ENCODE measurements around the gene PAX3.

The PAX3 gene

DNA sequence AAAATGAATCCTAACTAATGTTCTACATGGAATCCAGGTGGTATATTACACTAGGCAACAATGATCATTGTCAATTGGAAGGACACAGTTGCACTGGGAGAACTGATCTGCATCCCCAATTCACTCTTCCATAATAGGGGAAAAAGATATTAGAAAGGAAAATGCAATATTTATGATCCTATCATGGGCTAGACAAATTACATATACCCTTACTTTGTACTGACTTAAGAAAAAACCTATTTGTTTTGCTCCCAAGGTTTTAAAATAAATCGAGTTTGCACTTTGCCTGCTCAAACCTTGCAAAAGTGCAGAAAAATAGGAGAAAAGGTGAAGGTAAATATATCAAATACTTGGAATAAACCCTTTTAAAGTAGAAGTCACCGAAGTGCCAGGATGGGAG, 11.0 kb upstream of the PAX3 start:
- TF ChIP-seq, protein P1, sequence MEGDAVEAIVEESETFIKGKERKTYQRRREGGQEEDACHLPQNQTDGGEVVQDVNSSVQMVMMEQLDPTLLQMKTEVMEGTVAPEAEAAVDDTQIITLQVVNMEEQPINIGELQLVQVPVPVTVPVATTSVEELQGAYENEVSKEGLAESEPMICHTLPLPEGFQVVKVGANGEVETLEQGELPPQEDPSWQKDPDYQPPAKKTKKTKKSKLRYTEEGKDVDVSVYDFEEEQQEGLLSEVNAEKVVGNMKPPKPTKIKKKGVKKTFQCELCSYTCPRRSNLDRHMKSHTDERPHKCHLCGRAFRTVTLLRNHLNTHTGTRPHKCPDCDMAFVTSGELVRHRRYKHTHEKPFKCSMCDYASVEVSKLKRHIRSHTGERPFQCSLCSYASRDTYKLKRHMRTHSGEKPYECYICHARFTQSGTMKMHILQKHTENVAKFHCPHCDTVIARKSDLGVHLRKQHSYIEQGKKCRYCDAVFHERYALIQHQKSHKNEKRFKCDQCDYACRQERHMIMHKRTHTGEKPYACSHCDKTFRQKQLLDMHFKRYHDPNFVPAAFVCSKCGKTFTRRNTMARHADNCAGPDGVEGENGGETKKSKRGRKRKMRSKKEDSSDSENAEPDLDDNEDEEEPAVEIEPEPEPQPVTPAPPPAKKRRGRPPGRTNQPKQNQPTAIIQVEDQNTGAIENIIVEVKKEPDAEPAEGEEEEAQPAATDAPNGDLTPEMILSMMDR (IDR thresholded peaks at IDR 0.05; ENCODE audit: low read depth, low read length) = no peak
- no peak for DNase-seq
- Histone ChIP-seq H3K27ac (no peak overlapping the region), H3K9me3 (ENCODE audit: severe bottlenecking) (no peaks in the 10 kb centered on the region), H3K27me3 (ENCODE audit: insufficient read depth, low read depth, severe bottlenecking) (peaks cover 94% of the 10 kb centered on the region), H3K4me3 (ENCODE audit: low read depth, low read length) (no peak overlapping the region), H3K36me3 (no peaks in the 10 kb centered on the region)

DNA sequence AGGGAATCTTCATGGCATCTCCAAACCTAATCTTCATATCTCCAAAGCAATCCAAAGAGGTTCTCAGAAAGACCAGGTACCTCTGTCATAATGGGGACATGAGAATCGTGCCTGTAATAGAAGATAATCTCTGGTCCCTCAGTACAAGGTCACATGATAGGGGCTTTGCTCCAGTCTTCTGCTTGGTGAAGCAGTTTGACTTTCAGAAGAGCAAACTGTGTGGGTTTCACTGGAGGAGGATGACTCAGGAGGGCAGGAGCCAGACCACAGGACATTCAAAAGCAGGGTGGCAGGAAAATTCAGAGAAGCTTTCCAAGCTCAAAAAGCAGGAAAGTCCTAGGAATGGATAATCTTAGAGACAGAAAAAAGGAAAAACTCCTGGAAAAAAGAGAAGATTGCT, 10.6 kb upstream of the PAX3 start:
- TF ChIP-seq, protein P1 (IDR thresholded peaks at IDR 0.05; ENCODE audit: low read depth, low read length) = no peak
- no peak for DNase-seq
- Histone ChIP-seq H3K9me3 (ENCODE audit: severe bottlenecking) (no peaks in the 10 kb centered on the region), H3K4me3 (ENCODE audit: low read depth, low read length) (no peak overlapping the region), H3K36me3 (no peaks in the 10 kb centered on the region), H3K27ac (no peak overlapping the region), H3K27me3 (ENCODE audit: insufficient read depth, low read depth, severe bottlenecking) (peaks cover 98% of the 10 kb centered on the region)

DNA sequence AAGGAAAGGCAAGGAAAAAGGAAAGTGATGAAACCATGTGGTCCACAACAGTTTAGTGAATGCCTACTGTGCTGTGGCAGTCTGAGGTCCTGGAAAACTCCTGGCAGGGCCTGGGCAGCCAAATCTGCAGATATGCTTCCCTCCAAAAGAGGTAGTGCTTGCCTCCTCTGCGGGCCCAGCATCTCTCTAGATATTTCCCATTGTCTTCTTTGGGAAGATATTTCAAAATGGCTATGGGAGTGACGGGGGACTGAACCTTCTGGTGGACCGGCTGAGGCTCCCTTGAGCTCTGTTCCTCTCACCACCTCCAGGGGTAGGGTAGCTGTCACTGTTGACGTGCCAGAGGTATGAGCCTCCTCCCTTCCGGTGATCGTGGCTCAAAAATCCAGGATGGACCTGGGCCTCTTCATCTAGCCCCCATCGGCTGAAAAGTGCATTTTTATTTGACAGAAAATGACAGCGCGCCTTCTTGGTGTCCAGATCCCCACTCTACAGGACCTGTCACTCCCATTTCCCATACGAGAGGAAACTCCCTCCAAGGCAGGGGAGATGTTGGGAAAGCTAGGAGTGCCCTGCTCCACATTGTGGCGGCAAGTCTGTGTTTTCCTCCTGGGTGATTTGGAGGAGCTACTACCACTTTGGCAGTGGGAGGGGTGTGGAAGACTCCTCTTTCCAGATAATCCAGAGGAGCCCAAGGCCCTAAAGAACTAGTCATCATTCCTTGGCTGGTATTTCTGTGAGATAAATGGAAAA, 9.4 kb upstream of the PAX3 start:
- H3K27me3 ChIP-seq (ENCODE audit: insufficient read depth, low read depth, severe bottlenecking) = peaks cover 99% of the 10 kb centered on the region

DNA sequence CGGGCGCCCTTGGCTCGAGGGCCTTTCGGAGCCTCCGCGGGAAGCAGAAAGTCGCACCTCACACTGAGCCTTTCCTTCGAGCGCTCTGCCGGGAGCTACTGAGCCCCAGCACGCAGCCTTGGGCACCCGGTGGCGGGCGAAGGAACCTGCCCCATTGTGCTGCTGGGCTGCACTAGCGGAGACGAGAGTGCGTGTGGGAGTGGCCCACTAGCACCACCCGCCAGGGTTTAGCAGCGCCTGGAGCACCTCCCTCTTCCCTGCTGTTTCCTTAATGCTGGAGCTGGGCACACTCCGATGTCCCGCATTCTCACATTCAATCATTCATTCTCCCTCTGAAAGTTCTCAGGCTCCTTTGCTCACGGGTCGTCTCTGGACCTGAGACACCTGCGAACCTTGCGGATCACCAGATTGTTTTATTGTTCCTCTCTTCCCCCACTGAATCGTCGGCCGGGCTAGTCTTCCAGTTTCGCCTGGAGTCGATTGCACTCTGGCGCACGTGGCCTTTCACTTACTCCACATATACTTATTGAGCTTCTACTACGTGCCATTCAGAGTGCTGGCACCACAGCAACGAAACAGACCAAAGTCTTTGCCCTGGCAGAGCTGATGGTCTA, 8.5 kb upstream of the PAX3 start:
- peaks cover 99% of the 10 kb centered on the region for H3K27me3 ChIP-seq (ENCODE audit: insufficient read depth, low read depth, severe bottlenecking)

More for the DNA sequence above, 9.4 kb upstream of the PAX3 start:
- Histone ChIP-seq H3K4me3 (ENCODE audit: low read depth, low read length) (no peak overlapping the region), H3K27ac (no peak overlapping the region), H3K9me3 (ENCODE audit: severe bottlenecking) (no peaks in the 10 kb centered on the region), H3K36me3 (no peaks in the 10 kb centered on the region)
- TF ChIP-seq, protein P1 (IDR thresholded peaks at IDR 0.05; ENCODE audit: low read depth, low read length) = no peak
- DNase-seq = no peak

GRCh38 chr2:222306393-222307142, 7.8 kb upstream of the PAX3 start:
- H3K27ac ChIP-seq = no peak overlapping the region
- TF ChIP-seq, protein P1 (IDR thresholded peaks at IDR 0.05; ENCODE audit: low read depth, low read length) = no peak
- H3K36me3 ChIP-seq = no peaks in the 10 kb centered on the region
- peak overlapping the region; percentile 47 for H3K4me3 ChIP-seq (ENCODE audit: low read depth, low read length)
- no peak for DNase-seq
- no peaks in the 10 kb centered on the region for H3K9me3 ChIP-seq (ENCODE audit: severe bottlenecking)
- H3K27me3 ChIP-seq (ENCODE audit: insufficient read depth, low read depth, severe bottlenecking) = peaks cover 99% of the 10 kb centered on the region

More for the DNA sequence above, 8.5 kb upstream of the PAX3 start:
- peak; percentile 50 for DNase-seq
- H3K27ac ChIP-seq = no peak overlapping the region
- H3K4me3 ChIP-seq (ENCODE audit: low read depth, low read length) = no peak overlapping the region
- TF ChIP-seq, protein P1 (IDR thresholded peaks at IDR 0.05; ENCODE audit: low read depth, low read length) = no peak
- H3K9me3 ChIP-seq (ENCODE audit: severe bottlenecking) = no peaks in the 10 kb centered on the region
- no peaks in the 10 kb centered on the region for H3K36me3 ChIP-seq

Data from WERI-Rb-1 (cell line).